ENCODE data around the gene NTSR1.

The NTSR1 gene

DNA sequence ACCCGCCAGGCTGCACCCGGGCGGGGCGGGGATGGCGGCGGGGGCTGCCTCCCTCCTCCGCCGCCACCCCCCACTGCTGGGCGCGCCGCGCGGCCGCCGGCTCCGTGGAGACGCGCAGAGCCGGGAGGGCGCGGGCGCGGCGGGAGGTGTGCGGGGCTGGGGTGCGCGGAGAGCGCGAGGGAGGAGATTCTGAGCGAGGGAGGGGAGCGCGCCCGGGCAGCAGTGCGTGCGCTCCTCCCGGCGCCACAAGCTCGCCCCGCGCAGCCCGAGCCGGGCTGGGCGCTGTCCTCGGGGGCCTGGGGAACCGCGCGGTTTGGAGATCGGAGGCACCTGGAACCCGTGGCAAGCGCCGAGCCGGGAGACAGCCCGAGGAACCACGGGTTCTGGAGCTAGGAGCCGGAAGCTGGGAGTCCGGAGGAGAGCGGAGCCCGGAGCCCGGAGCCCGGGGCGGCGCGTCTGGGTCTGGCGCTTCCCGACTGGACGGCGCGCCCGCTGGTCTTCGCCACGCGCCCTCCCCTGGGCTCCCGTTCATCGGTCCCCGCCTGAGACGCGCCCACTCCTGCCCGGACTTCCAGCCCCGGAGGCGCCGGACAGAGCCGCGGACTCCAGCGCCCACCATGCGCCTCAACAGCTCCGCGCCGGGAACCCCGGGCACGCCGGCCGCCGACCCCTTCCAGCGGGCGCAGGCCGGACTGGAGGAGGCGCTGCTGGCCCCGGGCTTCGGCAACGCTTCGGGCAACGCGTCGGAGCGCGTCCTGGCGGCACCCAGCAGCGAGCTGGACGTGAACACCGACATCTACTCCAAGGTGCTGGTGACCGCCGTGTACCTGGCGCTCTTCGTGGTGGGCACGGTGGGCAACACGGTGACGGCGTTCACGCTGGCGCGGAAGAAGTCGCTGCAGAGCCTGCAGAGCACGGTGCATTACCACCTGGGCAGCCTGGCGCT, at the start of gene NTSR1:
Gene NTSR1 (plus strand): TSS at position 246 of the 946 bp plus-strand sequence. CDS start 372 bp downstream, at position 618.
- peak; percentile 37 for DNase-seq

DNA sequence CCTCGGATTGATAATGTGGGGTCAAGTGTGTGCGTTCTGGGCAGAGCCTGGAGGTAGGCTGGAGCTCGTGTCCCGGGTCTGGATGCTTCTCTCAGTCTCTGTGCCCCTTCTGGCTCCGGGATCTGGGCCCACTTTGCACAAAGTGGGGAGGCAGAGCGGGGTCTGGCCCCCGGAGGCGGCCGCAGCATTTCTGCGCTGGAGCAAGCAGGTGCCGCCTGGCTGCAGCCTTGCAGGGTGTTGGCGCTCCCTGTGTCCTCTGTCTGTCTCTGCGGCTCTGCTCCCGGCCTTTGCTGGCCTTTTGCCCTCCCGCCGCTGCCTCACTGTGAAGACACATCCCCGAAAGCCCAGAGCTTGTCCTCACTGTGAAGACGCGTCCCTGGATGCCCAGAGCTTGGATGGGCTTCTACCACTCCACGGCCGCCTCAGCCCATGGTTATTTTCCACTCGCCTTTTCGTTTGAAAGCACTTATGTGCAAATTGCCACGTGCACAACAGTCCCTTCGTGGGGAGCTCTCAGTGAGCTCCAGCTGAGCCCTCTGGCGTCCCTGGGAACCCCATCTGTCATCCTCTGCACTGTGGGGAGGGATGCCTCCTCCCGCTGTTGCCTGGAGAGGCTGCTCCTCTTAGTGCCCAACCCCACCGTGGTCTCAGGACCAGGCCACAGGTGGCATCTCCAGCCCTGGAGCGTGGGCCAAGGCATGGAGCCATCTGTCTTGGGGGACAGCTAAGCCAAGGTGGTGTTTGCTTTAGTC, 49.0 kb upstream of the NTSR1 start:
- DNase-seq, result no peak

DNA sequence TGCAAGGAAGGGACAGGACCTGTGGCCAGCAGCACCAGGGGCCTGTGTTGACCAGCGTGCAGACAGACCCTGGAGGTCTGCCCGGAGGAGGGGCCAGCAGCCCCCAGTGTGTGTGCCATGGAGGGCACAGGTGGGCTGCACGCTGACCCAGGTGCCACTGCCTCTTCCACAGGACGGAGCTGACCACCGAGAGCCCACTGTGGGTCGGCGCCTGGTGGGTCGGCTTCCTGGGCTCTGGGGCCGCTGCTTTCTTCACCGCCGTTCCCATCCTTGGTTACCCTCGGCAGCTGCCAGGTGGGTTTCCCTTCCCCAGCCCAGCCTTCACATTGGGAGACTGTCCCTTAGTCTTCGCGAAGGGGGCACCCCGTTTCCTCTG, 48.4 kb upstream of the NTSR1 start:
- no peak for DNase-seq

DNA sequence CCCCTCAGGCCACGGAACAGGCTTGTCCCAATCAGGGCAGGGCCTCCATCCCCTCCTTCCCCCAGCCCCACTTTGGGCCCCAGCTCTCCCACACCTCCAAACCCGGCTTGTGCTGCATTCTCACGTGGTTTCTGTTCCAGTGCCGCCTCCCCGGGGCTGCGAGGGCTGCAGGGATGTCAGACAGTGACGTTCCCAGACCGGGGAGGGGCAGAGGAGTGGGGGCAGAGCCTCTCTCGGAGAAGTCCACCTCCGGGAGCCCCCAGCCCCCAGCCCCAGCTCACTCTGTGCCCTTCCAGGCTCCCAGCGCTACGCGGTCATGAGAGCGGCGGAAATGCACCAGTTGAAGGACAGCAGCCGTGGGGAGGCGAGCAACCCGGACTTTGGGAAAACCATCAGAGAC, 47.9 kb upstream of the NTSR1 start:
- no peak for DNase-seq

DNA sequence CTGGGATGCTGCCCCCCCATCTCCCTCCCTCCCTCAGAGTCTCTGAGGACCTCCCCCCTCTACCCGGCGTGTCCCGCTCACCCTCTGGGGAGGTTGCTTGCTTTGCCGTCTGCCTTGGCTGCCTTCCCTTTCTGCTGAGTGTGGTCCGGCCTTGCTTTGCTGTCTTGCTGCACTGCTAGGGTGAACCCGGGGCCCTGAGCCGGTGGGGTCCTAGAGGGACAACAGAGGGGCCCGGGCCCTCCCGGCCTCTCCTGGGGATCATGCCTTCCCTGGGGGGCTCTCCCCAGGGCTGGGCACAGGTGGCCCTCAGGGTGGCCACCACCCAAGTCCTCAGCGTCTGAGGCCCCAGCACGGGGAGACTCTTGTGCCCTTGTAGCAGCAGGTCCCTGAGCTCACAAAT, 47.0 kb upstream of the NTSR1 start:
- DNase-seq, result no peak

DNA sequence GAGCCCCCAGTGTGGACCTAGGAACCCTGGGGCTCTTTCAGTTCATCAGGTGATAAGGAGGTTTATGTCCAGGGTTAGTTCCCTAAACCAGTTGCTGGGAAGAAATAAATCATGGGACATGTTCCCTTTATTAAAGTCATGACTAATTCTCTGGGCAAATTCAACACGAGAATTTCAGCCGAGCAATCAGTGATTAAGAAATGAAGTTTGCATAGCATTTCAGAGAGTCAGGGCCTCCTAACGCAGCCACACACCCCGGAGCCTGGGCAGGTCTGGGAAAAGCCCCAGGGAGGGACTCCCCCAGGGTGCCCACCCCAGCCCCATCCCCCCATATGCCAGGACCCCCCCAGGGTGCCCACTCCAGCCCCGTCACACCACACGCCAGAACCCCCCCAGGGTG, 46.2 kb upstream of the NTSR1 start:
- no peak for DNase-seq

DNA sequence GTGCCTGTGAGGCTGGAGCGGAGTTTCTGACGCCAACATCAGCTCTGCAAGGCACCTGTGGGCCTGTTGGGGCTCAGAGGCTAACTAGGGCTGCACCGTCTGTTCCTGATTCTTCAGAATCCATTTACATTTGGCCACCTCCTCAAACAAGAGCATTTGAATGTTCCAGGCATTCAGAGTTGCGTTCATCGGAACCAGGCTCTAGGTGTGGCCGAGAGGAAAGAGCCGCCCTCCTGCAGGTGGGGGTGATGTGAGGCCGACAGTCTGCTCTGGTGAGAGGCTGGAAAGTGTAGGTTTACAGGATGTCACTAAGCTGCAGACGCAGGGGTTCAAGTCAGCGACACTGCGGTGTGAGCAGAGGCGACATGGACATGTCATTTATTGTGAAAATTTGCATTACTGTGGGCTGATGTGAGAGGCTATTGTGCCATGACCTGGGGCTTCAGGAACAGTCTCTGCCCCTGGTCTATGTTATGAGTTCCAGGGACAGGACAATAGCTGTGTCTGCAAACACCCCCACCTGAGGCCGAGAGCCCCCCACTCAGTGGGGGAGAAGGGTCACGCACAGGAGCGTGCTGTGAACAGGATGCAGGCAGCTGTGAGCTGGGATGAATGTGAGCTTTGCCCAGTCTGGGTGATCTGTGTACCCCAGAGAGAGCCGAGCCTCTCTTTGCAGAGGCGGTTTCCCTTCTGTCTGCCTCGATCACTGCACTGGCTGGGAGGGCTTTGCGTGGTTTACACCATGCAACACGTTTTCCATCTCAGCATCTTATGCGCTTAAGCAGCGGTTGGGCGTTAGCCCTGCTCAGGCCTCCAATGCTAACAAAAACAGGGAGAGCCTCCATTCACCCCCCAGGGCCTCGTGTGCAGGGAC, 45.3 kb upstream of the NTSR1 start:
- DNase-seq, result no peak

DNA sequence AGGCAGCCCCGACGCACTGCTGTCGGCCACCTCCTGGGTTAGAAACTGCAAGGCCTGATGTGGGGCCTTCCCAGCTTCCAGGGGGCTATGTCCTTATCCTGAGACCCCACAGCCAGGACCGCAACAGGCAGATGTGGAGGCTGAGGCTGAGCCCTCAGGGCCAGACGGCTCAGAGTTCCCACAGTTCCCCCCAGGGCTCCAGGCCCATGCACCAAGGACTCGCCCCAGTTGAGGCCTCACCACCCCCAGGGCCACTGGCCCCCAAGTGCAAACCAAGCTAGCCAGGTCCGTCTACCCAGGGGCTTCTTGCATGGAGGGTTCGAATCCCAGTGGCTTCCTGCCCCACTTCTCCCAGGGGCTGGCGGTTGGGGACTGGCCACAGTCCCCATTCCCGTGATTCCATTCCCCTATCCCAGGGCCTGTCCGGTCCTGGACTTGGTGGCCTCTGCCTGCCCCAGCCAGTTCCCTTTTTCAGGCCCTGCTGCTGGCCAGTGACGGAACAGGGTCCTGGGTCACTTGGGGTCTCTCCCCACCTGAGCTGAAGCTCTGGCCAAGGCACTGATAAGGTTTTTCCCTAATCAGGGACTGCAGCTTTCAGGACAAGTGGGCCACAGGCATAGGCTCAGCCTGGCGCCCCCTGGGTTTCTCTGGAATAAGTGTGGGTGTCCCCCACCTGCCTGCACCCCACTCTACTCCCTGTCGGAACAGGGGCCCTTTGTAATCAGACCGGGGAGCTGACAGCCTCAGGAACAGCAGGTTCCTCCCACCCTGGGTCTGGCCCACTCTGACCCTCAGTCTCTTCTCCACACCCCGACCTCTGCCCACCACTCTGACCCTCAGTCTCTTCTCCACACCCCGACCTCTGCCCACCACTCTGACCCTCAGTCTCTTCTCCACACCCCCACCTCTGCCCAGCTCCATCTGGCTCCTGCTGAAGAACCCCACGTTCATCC, 44.3 kb upstream of the NTSR1 start:
- DNase-seq, result no peak

DNA sequence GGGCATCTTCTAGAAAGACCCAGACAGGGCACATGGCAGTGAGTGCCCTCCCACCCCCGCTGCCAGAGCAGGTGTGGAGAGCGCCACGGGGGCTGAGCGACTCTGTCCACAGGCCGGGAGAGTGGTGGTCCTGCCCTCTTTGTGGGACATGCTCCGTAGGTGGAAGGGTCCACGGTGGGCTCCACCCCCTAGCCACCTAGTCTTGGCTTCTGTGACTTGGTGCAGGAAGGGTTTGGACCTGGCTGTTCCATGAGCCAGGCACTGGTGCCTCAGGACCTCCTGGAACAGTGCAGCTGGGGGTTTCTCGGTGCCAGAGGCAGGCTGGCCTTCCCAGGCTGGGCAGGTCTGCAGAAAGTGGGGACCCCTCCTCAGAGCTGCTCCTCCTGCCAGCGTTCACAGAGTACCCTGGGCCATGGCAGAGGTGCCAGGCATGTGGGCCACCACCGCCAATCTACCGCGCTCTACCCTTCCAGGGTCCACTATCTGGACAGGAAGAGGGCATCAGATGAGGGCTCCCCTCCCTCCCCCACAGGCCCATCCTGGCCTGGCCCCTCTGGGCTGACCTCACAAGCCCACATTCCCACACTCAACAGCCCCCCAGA, 43.4 kb upstream of the NTSR1 start:
- no peak for DNase-seq

DNA sequence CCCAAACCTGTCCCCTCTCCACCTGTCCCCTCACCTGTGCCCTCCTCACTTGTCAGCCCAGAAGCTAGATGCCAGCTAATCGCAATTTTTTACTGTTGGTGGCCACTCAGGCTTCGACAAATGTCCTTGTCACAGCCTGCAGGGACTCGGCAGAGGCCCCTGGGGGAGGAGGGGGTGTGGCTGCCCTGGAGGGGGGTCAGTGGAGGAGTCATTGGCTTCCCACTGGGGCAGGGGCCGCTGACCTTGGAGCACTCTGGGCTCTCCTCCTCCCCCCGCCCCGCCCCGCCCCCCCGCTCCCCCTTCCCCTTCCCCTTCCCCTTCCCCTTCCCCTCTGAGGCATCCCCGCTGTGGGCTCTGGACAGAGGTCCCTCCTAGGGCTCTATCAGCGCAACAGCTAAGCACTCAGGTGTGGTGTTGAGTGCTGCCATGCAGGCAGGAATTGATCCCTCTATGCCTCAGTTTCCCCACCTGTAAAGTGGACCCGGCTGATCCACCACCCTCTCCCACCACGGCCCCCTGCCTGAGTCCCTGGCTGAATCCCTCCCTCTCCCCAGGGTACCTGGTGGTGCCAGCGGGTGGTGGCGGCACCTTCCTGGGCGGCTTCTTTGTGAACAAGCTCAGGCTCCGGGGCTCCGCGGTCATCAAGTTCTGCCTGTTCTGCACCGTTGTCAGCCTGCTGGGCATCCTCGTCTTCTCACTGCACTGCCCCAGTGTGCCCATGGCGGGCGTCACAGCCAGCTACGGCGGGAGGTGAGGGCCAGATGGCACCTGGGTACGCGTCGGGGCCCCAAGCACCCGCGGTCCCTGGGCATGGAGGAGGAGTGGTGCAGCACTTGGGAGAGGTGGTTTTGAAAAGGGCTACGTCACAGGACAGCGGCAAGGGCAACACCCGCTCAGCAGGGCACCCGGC, 42.6 kb upstream of the NTSR1 start:
- DNase-seq, result no peak

DNA sequence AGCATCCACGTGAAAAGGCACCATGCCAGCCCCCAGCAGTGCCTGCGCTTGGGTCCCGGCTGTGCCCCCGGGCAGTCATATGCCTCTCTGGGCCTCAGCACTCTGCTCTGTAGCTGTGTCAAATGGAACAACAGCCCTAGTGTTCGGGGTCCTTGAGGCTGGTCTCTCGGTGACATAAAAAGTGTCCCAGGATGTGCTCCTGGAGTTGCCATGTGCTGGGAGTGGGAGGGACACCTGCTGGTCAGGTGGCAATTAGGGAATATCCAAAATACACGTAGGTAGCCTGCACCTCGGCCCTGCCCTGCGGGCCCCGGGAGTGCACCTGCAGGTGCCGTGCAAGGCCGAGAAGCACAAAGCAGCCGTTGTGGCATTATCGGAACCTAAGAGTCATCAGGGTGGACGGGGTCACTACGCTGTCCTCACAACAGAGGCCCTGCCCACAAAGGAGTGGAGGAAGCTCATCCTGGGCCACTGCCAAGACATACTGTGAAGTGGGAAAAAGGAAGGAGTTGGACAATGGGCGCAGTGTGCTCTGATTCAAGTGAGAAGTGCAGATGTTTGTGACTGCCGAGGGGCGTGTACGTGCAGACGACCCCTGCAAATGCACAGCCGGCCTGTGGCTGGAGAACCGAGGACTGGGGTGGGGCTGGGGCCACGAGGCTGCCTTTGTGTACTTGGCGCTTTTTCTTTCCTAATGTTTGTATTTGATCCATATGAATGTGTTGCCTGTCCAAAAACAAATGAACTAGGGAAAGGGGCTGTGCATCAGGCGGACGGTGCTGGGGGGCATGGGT, 41.7 kb upstream of the NTSR1 start:
- no peak for DNase-seq

DNA sequence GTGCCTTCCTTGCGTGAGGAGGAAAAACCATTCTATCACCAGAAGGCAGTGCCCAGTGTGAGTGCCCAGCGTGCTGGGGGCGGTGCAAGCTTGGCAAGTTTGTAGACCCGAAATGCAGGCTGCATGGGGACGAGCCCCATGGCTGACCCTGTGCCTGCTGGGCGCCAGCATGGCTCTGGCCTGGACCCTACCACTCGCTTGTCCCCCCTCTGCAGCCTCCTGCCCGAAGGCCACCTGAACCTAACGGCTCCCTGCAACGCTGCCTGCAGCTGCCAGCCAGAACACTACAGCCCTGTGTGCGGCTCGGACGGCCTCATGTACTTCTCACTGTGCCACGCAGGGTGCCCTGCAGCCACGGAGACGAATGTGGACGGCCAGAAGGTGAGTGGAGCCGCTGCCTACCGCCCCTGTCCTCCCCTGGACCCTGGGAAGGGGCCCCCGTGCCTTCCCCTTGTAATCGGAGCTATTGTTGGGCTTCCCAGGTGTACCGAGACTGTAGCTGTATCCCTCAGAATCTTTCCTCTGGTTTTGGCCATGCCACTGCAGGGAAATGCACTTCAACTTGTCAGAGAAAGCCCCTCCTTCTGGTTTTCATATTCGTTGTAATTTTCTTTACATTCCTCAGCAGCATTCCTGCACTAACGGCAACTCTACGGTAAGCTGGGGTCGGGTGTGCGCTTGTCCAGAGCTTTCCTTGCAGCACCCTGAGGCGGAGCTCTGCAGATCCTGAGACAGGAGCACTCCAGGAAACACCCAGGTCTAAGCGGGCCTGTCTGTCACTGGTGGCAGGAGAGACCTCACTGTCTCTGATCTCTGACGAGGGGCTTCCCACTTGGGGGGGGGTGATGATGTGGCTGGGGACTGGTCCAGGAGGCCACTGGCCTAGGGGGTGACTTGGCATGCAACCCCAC, 40.9 kb upstream of the NTSR1 start:
- DNase-seq, result no peak

DNA sequence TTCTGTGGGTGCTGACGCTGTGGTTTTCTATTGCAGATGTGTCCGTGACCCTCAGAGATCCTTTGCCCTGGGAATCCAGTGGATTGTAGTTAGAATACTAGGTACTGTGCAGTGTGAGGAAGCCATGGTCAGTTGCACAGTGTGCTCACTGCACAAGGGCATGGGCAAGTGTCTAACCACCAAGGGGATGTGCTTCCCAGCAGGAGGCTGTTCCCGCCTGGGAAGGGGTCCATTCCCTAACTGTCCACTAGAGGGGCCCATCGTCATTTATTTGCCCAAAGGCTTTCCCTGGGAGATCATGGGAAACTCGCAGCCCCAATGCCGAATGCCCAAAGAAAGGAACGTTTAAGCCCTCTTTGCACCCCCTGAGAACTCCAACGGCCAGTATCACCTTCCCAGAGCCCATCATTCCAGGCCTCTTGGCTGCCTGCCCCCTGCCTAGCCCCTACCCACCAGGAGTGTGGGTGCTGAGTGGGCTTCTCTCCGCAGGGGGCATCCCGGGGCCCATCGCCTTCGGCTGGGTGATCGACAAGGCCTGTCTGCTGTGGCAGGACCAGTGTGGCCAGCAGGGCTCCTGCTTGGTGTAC, 40.1 kb upstream of the NTSR1 start:
- DNase-seq, result peak; percentile 69

DNA sequence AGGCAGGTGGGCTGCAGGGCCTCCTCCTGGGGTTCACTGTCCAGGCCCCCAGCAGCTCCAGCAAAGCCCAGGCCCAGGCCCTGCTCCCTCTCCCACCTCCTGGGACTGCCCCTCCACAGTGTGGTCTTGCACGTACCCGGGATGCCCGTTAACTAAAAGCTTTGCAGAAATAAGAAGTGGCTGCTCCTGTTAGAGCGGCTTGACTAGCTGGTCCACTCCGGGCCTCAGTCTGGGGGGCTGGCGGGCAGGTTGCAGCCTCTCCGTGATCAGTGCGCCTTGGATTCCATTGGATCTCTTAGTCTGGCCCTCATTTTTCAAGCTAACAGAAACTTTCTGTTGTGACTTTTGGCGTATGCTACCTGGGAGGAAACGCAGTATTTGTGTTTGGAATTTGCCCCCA, 39.4 kb upstream of the NTSR1 start:
- no peak for DNase-seq

DNA sequence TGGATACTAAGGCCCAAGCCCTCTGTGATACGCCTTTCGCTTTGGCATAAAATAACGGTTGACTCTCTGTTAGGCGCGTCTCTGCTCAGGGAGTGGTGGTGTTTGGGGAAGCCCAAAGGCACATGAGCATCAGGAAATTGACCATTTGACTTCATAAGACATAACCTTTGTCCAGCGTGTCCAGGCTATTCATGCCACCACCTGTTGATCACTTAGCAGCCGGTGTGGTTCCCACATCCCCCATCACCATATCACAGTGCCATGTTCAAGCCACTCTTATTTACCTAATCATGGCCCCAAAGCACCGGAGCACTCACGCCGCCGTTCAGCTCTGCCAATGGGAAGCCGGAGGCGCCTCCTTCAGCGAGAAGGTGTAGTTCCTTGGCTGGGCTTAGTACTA, 38.5 kb upstream of the NTSR1 start:
- no peak for DNase-seq

DNA sequence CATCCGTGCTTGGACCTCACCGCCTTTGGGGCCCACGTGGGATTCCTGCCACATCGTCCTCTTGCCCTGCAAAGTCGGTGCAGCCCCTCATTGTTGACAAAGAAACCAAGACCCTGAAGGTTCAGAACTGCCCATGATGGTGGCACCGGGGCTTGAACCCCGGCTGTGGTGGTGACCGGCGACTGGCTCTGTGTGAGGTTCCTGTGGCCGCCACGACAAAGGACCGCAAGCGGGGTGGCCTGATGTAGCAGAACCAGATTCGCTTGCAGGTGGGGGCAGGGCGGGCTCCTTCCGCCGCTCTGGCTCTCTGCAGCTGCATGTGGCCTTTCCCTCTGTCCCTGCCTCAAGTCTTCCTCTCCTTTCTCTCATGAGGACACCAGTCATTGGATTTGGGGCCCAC, 37.6 kb upstream of the NTSR1 start:
- DNase-seq, result no peak

DNA sequence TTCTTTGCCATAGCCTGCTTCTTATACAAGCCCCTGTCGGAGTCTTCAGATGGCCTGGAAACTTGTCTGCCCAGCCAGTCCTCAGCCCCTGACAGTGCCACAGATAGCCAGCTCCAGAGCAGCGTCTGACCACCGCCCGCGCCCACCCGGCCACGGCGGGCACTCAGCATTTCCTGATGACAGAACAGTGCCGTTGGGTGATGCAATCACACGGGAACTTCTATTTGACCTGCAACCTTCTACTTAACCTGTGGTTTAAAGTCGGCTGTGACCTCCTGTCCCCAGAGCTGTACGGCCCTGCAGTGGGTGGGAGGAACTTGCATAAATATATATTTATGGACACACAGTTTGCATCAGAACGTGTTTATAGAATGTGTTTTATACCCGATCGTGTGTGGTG, 36.9 kb upstream of the NTSR1 start:
- no peak for DNase-seq

DNA sequence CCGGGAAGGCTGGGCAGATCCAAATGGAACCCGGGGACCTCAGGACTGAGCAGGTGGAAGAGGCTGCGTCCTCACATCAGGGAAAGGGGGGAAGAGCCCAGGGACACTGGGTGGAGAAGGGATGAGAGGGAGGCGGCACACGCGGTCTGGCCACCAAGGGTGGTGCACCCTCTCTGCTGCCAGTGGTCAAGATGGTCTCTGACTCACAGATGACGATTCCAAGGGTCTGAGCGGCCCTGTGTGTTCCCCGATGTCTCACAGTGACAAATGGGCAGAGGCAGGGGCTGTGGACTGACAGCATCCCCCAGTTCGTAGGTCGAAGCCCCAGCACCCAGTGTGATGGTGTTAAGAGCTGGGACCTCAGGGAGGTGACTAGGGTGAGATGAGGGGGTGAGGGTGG, 34.3 kb upstream of the NTSR1 start:
- DNase-seq, result no peak
